Dedifferentiated amniotic fluid mesenchymal stem cell (primary cell): Measurements from ENCODE around the gene SUPV3L1.
"Not testable (repeated sequence)": the region's sequence is repeated elsewhere in the genome, so short reads cannot be mapped to it uniquely, and the experiment has no call there.

ENCODE experiments used
- DNase-seq: peaks from one replicate; pipeline ENCODE4 v3.0.0-alpha.2; 2016; ENCODE audit errors: extremely low spot score

Gene SUPV3L1

DNA sequence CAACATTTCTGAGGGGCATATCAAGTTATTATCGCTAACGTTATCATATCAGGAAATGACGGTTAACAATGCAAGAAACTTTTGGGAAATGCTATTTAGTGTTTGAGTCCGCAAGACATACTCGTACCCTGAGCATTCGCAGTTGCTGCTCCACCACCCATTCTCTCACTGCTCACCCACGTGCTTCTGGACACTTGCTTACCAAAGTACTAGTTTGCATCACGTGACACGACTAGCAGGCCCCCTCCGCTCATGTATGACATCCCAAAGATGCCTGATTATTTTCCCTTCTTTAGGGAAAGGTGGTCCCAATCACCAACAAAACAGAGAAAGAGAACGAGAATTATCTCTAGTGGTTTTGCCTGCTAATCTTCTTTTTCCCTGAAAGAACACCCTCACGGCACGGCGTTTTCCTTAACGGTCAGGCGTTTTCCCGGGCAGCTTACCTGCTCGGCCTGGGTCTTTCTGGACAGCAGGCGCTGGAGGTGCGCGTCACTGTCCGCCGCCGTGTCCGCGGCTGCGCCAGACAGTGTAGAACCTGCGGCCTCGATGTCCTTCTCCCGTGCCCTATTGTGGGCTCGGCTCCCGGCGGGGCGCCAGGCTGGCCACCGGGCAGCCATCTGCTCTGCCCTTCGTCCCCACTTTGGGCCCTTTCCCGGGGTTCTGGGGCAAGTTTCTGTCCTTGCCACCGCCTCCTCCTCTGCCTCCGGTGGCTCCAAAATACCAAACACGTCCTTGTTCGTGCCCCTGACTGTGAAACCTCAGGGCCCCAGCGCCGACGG is at the start of gene SUPV3L1:
Gene SUPV3L1, plus strand, starts transcription at position 492 of the 782 bp plus-strand sequence. Its CDS starts 58 bp downstream, at position 550.
- peak; percentile 97 for DNase-seq

DNA sequence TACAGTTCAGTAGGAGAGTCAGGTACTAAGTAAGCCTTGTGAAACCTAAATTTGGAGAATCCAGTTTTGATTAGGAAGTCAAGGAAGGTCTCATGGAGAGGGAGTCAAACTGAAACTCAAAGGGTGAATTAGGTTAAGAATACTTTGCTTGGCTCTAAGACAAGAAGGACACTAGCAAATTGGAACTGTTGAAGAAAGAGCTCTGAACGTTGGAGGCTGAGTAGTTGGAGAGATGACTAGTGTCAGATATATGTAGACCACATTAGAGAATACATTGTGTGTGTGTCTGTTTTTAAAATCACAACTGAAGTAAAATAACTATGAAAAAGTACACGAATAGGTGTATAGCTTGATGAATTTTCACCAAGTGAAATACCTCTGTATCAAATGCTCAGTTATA is 49.8 kb upstream of the SUPV3L1 start:
- no peak for DNase-seq

DNA sequence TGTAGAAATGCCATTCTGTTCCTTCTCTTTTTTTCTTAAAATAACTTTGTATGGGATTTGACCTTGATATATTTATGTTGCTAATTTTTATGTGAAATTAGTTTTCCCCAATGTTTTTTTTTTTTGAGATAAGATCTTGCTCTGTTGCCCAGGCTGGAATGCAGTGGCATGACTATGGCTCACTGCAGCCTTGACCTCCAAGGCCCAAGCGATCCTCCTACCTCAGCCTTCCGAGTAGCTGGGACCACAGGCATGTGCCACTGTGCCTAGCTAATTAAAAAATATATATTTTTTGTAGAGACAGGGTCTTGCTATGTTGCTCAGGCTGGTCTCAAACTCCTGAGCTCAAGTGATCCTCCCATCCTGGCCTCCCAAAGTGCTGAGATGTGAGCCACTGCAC is 40.1 kb upstream of the SUPV3L1 start:
- no peak for DNase-seq

DNA sequence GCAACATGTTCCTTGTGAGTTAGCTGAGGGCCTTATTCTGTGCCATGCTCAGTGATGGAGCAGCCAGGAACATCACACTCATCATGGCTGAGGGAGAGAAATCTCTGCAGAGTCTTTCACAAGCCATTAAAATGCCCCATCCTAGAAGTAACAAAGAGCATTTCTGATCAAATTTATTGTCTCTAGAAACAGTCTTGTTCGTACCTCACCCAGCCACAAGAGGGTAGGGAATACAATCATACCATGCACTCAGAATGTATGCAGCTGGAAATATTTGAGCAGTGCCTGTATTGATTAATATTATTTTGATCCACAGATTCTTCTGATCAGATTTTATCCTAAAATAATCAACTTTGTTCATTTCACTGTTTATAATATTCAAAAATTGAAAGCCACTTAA is 38.7 kb upstream of the SUPV3L1 start:
- no peak for DNase-seq

DNA sequence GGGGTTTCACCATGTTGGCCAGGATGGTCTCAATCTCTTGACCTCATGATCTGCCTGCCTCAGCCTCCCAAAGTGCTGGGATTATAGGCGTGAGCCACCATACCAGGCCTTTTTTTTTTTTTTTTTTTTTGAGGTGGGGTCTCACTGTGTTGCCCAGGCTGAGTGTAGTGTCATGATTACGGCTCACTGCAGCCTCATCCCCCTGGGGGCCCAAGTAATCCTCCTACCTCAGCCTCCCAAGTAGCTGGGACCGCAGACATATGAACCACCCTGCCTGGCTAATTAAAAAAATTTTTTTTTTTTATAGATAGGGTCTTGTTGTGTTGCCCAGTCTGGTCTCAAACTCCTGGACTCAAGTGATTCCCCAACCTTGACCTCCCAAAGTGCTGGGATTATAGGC is 38.0 kb upstream of the SUPV3L1 start:
- DNase-seq, result not testable (repeated sequence)

DNA sequence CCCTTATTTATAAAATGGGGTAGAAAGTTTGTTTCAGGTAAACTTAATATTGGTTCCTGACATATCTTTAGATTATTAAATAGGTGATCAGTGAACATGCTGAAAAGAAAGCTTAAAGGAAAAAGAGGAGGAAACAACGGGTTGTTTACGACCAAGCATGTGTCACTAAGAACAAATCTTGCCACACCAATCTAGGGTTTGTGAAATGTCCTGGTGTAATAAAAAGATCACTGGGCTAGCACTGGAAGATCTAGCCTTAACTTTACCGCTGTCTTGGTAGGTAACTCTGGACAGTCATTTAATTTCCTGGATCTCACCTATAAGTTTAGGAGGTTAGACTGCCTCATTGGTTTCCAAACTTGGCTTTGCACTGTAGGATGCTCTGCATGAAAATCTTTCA is 37.1 kb upstream of the SUPV3L1 start:
- DNase-seq, result no peak

DNA sequence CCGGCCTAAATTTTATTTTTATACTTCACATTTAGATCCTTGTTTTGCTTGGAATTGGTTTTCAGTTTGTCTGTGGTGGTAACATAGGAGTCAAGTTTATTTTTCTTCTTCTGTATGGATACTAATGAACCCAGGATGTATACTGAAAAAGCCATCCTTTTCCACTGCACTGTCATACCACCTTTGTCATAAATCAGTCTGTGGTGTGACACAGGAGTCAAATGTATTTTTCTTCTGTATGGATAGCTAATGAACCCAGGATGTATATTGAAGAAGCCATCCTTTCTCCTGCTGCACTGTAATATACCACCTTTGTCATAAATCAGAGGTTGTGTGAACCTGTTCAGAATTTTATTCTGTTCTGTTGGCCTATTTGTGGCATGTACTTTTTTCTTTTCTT is 34.7 kb upstream of the SUPV3L1 start:
- DNase-seq, result no peak

DNA sequence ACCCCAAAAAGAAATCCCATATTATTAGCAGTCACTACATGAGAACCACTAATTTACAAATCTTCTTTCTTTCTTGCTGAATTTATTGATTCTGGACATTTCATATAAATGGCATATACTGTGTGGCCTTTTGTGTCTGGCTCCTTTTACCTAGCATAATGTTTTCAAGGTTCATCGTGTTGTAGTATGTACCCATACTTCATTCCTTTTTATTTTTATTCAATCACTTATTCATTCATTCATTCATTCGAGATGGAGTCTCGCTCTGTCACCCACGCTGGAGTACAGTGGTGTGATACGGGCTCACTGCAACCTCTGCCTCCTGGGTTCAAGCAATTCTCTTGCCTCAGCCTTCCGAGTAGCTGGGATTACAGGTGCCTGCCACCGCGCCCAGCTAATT is 34.2 kb upstream of the SUPV3L1 start:
- DNase-seq, result no peak

DNA sequence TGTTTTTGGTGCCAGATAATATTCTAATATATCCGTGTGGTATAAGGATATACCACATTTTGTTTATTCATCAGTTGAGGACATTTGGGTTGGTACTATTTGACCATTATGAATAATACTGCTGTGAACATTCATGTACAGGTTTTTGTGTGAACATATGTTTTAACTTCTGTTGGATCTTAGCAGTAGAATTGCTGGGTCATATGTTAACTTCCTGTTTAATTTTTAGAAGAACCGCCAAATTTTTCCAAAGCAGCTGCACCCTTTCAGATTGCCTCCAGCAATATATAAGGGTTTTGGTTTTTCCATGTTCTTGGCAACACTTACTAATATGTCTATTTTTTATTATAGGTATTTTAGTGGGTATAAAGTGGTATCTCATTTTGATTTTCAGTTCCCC is 33.3 kb upstream of the SUPV3L1 start:
- DNase-seq, result no peak

DNA sequence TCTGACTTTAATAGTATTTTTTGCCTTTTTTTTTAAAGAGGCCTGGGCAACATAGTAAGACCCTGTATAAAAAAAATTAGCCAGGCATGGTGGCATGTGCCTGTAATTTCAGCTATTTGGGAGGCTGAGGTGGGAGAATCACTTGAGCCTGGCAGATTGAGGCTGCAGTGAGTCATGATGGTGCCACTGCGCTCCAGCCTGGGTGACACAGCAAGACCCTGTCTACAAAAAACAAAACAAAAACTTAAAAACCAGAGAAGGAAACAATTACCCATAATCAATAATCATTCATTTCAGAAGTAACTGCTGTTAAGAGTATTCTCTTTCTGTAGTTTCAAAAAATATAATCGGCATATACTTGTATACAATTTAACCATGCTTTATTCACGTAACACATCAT is 28.1 kb upstream of the SUPV3L1 start:
- DNase-seq, result no peak

DNA sequence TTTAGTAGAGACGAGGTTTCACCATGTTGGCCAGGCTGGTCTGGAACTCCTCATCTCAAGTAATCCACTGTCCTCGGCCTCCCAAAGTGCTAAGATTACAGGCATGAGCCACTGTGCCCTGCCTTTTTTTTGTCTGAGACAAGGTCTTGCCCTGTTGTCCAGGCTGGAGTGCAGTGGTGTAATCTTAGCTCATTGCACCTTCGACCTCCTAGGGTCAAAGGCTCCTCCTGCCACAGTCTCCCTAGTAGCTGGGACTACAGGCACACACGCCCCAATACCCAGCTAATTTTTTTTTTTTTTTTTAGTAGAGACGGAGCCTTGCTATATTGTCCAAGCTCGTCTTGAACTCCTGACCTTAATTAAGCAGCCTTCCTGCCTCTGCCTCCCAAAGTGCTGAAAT is 26.8 kb upstream of the SUPV3L1 start:
- no peak for DNase-seq

DNA sequence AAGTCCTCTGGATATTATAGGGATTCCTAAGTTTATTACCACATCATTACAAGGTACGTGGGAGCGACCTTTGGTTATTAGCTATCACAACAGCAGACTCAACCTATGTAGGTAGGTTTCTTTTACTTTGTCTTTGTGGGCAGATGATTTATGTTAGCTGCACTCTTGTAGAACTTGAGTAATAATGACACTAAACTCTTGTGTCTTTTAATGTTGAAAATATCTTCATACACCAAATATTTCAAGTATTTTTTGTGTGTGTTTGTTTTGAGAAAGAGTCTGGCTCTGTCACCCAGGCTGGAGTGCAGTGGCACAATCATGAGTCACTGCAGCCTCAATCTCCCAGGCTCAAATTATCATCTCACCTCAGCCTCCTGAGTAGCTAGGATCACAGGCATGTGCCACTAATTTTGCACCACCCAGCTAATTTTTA is 19.2 kb upstream of the SUPV3L1 start:
- no peak for DNase-seq

DNA sequence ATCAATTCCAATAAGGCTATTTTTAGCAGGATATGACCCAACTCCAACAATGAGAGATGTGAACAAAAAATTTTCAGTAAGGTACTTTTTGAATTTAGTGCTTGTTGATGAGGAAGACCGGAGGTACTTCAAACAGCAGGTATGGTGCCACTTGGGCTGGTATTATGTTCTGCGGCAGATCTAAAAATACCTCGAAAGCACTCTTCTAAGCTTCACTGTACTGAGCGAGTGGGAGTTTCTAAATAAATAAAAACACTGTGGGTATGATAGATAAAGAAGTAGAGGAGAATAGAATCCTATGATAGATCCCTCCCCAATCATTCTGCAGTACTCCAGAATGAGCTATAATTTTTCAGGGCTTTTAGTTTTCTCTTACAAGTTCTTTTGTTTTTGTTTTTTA is 11.5 kb upstream of the SUPV3L1 start:
- DNase-seq, result no peak

DNA sequence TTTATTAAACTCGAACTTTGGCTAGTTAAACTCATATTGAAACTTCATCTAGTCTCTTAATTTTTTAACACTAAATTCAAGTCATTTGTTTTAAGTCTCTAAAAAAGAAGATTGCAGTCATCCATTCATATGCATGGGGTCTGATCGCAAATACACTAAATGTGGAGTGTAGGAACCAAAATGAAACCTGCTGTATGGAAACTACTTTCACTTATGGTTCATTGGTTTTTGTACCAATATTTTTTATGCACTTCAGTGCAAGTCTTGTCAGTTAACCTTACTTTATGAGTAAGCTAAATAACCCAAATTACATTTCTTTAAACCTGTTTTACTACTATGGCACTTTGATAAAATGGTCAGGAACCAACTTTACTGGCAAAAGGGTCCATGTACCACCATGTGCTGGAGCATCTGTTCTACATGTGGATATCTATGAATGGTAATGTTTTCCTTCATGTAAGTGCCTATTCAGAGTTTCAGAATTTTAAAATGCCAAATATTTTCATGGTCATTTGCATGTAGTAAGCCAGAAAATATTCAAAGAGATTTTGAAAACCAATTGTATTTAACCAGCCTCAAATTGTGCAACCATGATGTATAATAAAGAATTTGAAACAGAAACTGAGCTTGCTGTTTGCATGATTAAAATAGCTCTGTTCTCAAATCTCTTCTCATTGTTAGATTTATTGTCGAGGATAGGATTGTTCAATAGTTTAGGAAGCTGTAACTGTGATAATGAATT is 7.6 kb upstream of the SUPV3L1 start:
- DNase-seq, result peak; percentile 50

DNA sequence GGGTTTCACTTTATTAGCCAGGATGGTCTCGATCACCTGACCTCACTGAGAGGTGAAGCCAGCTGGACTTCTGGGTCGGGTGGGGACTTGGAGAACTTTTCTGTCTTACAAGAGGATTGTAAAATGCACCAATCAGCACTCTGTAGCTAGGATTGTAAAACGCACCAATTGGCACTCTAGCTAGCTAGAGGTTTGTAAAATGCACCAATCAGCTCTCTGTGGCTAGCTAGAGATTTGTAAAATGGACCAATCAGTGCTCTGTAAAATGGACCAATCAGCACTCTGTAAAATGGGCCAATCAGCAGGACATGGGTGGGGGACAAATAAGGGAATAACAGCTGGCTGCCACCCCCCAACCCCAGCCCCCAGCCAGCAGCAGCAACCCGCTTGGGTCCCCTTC is 4.7 kb upstream of the SUPV3L1 start:
- not testable (repeated sequence) for DNase-seq

DNA sequence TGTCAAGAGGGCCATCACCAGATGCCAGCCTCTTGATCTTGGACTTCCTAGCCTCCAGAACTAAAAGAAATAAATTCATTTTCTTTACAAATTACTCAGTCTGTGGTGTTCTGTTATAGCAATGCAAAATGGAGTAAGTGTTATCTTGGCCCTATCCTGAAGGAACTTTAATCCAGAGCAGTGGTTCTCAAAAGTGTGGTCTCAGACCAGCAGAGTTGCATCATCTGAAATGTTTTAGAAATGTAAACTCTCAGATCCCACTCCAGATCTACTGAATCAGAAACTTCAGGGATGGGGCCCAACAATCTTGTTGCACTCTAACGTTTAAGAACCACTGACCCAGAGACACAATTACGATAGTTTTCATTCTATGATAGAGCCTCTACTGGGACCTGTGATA is 3.2 kb upstream of the SUPV3L1 start:
- no peak for DNase-seq

DNA sequence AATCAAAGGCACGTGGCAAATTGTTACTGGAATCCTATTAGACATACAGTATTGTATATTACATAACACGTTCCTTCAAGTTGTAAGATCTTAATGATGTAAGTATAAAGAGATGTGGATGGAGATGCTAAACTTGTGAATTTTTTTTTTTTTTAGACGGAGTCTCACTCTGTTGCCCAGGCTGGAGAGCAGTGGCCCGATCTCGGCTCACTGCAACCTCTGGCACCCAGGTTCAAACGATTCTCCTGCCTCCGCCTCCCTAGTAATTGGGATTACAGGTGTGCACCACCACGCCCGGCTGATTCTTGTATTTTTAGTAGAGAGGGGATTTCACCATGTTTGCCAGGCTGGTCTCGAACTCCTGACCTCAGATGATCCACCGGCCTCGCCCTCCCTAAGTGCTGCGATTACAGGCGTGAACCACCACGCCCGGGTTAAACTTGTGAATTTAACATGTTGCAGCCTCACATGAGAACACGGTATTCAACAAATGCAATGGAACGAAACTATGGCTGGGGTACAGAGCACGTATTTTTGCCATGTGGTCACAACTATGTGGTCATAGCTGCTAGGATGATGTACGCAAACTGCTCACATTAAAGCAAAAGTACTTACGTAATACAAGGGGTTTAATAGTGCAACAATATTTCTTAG is 818 bp upstream of the SUPV3L1 start:
- peak; percentile 24 for DNase-seq

DNA sequence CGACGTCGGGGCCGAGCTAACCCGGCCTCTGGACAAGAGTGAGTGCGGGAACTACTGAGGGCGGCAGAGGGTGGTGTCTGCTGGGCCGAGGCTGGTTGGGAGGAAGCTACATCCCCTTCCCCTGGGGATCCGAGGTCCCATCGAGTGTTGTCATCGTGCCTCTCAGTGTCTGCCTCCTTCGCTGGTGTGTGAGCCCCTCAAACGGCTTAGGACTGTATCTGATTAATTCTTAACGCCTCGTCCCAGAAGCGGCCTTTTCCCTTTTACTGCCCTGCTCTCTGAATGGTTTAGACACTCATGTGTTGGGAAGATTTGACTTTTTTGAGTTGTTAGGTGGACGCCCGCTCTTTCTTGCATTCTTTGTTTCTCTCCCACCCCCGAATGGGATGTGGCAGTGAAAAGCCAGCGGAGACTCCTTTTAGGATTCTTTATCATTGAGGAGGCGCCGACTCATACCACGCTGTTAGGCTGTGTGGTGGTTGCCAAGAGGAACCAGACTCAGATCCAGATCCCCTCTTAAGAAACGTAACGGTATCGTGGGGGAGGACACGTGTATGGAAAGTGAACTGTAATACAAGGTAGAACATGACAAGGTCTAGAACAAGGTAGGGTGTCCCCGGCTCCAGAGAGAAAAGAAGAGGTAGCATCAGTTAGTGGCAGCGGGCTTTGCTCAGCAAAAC is 631 bp downstream of the SUPV3L1 start:
- DNase-seq, result no peak

DNA sequence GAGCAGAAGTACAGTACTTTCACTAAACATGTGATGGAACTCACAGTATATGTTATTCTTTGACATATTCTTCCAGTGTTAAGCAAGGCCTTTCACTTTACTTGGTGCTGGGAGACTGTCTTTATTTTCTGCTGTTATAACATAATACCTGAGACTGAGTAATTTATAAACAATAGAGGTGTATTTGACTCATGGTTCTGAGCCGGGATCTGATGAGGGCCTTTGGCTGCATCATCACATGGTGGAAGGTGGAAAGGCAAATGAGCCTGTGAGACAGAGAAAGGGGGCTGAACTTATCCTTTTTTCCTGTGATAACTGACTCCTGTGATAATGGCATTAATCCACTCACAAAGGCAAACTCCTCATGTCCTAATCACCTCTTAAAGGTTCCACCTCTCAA is 1.4 kb downstream of the SUPV3L1 start:
- DNase-seq, result no peak

DNA sequence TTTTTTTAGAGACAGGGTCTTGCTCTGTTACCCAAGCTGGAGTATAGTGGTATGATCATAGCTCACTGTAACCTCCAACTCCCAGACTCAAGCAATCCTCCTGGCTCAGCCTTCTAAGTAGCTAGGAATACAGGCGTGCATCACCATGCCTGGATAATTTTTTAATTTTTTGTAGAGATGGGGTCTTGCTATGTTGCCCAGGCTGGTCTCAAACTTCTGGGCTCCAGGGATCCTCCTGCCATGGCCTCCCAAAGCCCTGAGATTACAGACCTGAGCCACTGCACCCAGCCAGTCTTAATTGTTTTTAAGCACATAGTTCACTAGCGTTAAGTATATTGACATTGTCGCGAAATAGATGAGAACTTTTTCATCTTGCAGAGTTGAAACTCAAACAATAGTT is 2.0 kb downstream of the SUPV3L1 start:
- DNase-seq, result no peak

DNA sequence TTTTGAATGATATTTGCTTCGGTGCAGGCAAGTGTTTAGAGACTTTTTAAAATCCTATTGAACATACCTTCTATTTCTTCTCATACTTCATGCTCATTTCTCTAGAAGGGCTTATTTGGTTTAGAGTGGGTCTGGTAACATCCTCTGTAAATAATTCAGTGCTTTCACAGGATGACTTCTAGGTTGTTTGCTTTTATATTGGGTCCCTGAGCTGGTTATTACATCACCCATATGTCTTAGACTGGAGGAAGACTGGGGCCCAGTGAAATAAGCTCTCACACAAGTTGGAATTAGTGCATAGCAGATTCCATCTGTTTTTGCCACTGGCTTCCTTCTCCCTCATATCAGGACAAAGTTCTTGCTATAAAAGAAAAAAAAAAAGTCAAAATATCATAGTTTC is 6.5 kb downstream of the SUPV3L1 start:
- no peak for DNase-seq

DNA sequence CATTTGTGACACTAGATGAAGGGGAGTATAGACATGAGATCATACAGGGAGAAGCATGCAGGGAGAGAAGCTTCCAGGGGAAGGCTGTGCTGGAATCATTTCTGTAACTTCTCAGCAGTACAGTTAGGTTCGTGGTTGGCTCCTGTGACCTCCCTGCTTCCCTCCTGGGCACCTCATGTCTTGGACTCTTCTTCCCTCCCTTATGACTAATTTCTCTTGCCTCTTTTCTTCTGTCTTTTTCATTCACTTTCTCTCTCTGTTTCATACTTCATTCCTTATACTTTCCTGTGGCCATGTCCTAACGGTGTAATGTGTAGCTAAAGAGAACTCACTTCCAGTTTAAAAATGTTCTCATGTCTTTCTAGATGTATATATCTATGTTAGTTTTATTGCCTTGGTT is 21.0 kb downstream of the SUPV3L1 start:
- DNase-seq, result no peak
